ENCODE measurements around the gene MLPH.
"Not testable (repeated sequence)": the region's sequence is repeated elsewhere in the genome, so short reads cannot be mapped to it uniquely, and the experiment has no call there.

DNA sequence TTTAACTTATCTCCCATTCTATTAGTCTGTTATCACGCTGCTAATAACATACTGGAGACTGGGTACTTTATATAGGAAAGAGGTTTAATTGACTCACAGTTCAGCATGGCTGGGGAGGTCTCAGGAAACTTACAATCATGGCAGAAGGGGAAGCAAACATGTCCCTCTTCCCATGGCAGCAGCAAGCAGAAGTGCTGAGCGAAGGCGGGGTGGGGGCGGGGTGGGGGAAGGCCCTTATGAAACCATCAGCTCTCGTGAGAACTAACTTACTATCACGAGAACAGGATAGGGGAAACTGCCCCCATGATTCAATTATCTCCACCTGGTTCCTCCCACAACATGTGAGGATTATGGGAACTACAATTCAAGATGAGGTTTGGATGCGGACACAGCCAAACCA lies 17.6 kb upstream of the MLPH start:
- TF ChIP-seq, protein P1, sequence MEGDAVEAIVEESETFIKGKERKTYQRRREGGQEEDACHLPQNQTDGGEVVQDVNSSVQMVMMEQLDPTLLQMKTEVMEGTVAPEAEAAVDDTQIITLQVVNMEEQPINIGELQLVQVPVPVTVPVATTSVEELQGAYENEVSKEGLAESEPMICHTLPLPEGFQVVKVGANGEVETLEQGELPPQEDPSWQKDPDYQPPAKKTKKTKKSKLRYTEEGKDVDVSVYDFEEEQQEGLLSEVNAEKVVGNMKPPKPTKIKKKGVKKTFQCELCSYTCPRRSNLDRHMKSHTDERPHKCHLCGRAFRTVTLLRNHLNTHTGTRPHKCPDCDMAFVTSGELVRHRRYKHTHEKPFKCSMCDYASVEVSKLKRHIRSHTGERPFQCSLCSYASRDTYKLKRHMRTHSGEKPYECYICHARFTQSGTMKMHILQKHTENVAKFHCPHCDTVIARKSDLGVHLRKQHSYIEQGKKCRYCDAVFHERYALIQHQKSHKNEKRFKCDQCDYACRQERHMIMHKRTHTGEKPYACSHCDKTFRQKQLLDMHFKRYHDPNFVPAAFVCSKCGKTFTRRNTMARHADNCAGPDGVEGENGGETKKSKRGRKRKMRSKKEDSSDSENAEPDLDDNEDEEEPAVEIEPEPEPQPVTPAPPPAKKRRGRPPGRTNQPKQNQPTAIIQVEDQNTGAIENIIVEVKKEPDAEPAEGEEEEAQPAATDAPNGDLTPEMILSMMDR (IDR thresholded peaks at IDR 0.05) = not testable (repeated sequence)
- not testable (repeated sequence) for TF ChIP-seq POLR2A (IDR thresholded peaks at IDR 0.05)
